CD4-positive, alpha-beta T cell treated with Interleukin-15 for 4 hours (primary cell): Measurements from ENCODE around the gene SLC43A3.
"Not testable (repeated sequence)": the region's sequence is repeated elsewhere in the genome, so short reads cannot be mapped to it uniquely, and the experiment has no call there.

Experiments
- DNase-seq: peaks from one replicate; pipeline ENCODE4 v3.0.0-alpha.2; 2020; ENCODE audit warnings: low spot score

Gene SLC43A3

DNA sequence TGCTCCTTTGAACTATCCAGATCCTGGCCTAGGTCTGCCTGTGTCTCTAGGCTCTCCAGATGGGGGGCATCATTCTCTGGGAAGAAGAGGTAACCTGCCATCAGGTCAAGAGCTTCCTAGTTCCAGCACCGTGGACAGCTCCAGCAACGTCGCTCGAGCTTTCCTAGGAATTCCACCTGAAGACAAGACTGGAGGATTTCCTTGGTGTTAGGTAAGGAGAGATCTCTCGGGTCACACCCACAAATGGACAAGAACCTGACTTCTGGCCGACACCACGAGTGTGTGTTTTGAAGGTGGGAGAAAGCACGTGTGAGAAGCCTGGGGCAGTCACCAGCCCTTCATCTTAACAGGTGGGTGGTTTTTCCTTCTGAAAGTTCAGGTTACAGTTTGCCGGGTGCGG lies 47.2 kb downstream of the SLC43A3 start:
- DNase-seq = no peak

- no peak for DNase-seq
Observed at GRCh38 chr11:57378186-57378585, 48.7 kb downstream of the SLC43A3 start.

GRCh38 chr11:57377107-57377506 lies 49.8 kb downstream of the SLC43A3 start:
- DNase-seq = no peak

DNA sequence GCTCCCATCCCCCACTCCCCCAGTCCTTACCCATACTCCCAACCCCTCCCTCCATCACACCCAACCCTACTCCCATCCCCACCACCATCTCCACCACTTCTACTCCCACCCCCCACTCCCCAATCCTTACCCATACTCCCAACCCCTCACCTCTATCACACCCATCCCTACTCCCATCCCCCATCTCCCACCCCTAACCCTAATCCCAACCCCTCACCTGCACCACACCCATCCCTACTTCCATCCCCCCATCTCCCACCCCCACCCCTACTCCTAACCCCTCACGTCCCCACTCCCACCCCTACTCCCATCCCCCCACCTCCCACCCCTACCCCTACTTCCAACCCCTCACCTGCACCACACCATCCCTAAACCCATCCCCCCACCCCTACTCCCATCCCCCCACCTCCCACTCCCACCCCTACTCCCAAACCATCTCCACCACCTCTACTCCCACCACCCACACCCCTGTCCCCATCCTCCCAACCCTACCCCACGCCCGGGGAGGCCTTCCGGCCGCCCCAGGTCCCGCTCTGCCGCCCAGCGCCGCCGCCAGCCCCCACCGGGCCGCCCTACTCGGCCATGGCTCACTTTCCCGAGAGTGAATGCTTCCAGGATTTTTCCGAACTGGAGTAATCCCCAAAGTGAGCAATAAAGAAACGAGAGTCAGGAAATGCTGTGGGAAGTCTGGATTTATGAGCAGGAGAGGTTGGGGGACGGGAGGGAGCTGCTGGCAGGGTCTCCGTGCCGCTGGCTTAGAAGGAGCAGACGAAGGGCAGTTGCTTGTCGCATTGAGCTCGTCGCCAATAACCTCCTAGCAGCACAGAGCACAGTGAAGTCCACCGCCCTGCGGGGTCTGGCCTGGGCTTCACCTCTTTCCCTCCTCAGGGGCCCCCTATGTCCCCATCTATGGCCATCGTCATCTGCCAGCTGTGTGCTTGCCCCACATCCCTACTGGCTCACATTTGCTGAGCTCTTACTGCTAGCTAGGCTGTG lies 50.5 kb downstream of the SLC43A3 start:
- DNase-seq = no peak

DNA sequence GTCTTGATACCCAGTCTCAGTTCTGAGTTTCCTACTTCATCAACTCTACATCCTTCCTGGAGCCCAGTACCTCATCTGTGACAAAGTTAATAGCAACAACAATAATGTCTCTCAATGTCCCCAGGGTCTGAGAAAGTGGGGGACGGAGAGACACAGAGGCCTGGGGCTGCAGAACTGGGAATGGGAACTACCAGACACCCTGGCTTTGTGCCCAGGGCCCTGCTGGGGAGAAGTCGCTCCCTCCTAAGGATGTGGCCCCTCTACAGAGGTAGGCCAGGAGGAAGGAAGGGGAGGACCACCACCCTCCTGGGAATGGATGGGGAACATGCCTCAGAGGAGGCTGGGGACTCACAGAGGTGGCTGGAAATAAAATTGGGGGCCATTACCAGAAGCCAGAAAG lies 51.4 kb downstream of the SLC43A3 start:
- no peak for DNase-seq

- no peak for DNase-seq
Observed at GRCh38 chr11:57374966-57375365, 52.0 kb downstream of the SLC43A3 start.

DNA sequence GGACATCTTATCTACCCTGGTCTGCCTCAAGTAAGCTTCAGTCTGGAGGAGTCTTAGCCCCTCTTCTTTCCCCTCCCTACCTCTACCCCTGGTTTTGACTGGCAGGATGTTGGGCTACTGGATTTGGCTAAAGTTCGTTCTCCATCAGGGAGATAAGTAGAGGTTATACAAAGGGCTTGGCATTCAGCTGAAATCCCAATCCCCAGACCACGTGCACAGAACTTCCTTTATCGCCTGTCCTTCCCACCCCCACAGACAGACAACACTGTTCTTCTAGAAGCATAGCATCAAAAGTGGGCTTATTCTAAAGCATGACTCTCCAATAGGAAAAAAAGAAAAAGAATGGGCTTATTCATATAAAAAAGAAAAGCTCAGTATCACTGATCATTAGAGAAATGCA lies 53.8 kb downstream of the SLC43A3 start:
- no peak for DNase-seq

DNA sequence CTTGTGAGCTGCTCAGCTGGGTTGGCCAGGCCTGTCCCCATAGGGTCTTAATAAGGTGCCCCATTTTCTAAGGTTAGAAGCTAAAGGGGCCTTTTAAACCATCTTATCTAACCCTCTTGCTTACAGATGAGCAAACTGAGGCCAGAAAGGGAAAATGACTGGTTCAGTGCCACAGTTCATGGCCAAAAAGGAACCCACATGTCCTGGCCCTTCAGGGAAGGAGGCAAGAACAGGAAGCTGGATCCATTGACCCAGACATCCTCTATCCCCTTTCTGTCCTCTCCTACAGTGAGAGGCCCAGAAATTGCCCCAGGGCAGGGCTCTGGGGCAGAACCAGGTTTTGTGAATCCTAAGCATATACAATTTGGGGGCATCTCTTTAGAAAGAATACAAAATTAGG lies 56.0 kb downstream of the SLC43A3 start:
- DNase-seq = no peak

GRCh38 chr11:57370251-57370650 lies 56.7 kb downstream of the SLC43A3 start:
- no peak for DNase-seq

- no peak for DNase-seq
Observed at GRCh38 chr11:57368845-57369232, 58.1 kb downstream of the SLC43A3 start.

- no peak for DNase-seq
Observed at GRCh38 chr11:57368106-57368844, 58.6 kb downstream of the SLC43A3 start.

- DNase-seq = no peak
Observed at GRCh38 chr11:57364851-57365660, 61.9 kb downstream of the SLC43A3 start.

- DNase-seq = no peak
Observed at GRCh38 chr11:57363131-57364080, 63.5 kb downstream of the SLC43A3 start.

- no peak for DNase-seq
Observed at GRCh38 chr11:57361926-57362325, 65.0 kb downstream of the SLC43A3 start.

GRCh38 chr11:57361420-57361819 lies 65.5 kb downstream of the SLC43A3 start:
- not testable (repeated sequence) for DNase-seq

DNA sequence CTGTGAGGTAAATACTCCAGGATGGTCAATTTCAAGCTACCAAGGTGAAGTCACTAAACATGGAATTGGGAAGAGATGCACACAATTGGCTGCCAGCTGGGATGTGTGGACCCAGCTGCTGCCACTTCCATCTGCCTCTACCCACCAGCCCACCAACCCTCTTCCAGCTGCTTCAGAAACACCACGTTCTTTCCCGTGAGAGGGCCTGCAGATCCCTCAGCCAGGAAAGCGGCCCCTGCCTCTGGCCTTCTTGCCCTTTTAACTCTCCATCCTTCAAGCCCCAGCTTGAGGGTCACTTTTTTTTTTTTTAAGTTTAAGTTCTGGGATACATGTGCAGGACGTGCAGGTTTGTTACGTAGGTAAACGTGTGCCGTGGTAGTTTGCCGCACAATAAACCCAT lies 65.9 kb downstream of the SLC43A3 start:
- no peak for DNase-seq

DNA sequence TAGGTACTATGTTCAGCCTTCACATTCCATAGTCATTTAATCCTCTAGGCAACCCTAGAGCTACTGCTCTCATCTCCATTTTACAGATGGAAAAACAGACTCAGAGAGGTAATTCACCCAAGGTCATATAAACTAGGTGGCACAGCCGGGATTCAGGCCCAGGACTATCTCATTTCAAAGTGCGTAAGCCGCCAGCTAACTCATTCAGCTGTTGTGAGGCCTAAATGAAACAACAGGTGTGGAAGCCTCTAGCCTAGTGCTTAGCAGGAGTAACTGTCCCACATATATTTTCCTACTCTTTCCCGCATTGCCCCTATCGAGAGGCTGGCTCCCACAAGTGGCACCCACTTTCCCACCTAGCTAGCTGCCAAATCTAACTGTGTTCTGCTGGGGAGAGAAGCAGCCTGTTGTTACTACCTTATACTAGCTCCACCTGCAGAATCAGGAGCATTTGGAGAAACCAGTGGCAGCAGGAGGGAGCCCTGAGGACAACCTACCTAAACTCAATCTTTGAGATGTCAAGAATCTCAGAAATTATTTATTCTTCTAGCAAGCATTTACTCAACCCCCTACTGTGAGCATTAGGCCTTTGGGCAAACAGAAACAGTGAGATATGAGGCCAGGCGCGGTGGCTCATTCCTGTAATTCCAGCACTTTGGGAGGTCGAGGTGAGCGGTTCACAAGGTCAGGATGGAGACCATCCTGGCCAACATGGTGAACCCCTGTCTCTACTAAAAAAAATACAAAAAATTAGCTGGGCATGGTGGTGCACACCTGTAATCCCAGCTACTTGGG lies 66.8 kb downstream of the SLC43A3 start:
- DNase-seq = no peak

- no peak for DNase-seq
Observed at GRCh38 chr11:57359396-57359795, 67.5 kb downstream of the SLC43A3 start.

GRCh38 chr11:57358991-57359390 lies 67.9 kb downstream of the SLC43A3 start:
- no peak for DNase-seq

GRCh38 chr11:57358543-57358961 lies 68.4 kb downstream of the SLC43A3 start:
- no peak for DNase-seq
